Endodermal cell (in vitro differentiated cells): ENCODE results near the gene MYL10. TPM values are rescaled to one million over a fixed set of nuclear protein-coding genes. Genes with fewer than 3 reads are reported as not detected.

Experiments used
- DNase-seq: peaks from one replicate; pipeline ENCODE4 v3.0.0-alpha.2; 2017
- H3K27ac ChIP-seq: 2 replicates; pipeline ENCODE4 v1.5.1; 2013; ENCODE audit warnings: mild to moderate bottlenecking, low read depth, low read length, moderate library complexity
- H3K27me3 ChIP-seq: 2 replicates; pipeline ENCODE4 v1.6.1; 2013; ENCODE audit warnings: mild to moderate bottlenecking, low read length, moderate library complexity; ENCODE audit not compliant: insufficient read depth, control insufficient read depth, poor library complexity, severe bottlenecking
- H3K36me3 ChIP-seq: 2 replicates; pipeline ENCODE4 v1.7.0; 2013; ENCODE audit warnings: mild to moderate bottlenecking, low read length, moderate library complexity; ENCODE audit not compliant: control insufficient read depth, insufficient read depth
- H3K4me1 ChIP-seq: one replicate; pipeline ENCODE4 v1.7.0; 2013; ENCODE audit warnings: low read length; ENCODE audit not compliant: control insufficient read depth, insufficient read depth
- H3K4me3 ChIP-seq: 2 replicates; pipeline ENCODE4 v1.5.1; 2013; ENCODE audit warnings: mild to moderate bottlenecking, low read length, moderate library complexity
- H3K9ac ChIP-seq: 2 replicates; pipeline ENCODE4 v1.6.1; 2013; ENCODE audit warnings: mild to moderate bottlenecking, low read length, moderate library complexity; ENCODE audit not compliant: poor library complexity, severe bottlenecking; ENCODE audit errors: extremely low read depth
- H3K9me3 ChIP-seq: 2 replicates; pipeline ENCODE4 v1.6.1; 2013; ENCODE audit warnings: mild to moderate bottlenecking, low read length, moderate library complexity; ENCODE audit not compliant: control insufficient read depth
- H3K27ac Mint-ChIP-seq: 2 replicates; pipeline ENCODE4 v1.8.0; 2020; ENCODE audit warnings: mixed read lengths
- H3K27me3 Mint-ChIP-seq: 2 replicates; pipeline ENCODE4 v1.8.0; 2021; ENCODE audit warnings: mild to moderate bottlenecking, mixed read lengths; ENCODE audit not compliant: insufficient read depth
- H3K36me3 Mint-ChIP-seq: 2 replicates; pipeline ENCODE4 v1.8.0; 2020; ENCODE audit warnings: low read depth, mixed read lengths
- H3K4me1 Mint-ChIP-seq: 2 replicates; pipeline ENCODE4 v1.8.0; 2020; ENCODE audit warnings: mixed read lengths
- H3K4me3 Mint-ChIP-seq: 2 replicates; pipeline ENCODE4 v1.8.0; 2020; ENCODE audit warnings: mild to moderate bottlenecking, moderate library complexity, mixed read lengths
- H3K9me3 Mint-ChIP-seq: 2 replicates; pipeline ENCODE4 v1.8.0; 2020; ENCODE audit warnings: mild to moderate bottlenecking, mixed read lengths
- WGBS, 2 experiments: methylation state at CpG; one replicate each; pipeline versions ENCODE4 v1.1.5 to v1.1.7; 2013; ENCODE audit warnings: missing lambda C conversion rate in 2 of 2, mixed read lengths in 1 of 2; ENCODE audit not compliant: insufficient coverage in 1 of 2, insufficient read length in 1 of 2; 5-methylcytosine and 5-hydroxymethylcytosine counted together
- total RNA-seq, 2 donors: library from RNA; stranded (reverse); fragmentation: NEBNext Ultra II Directional in 1 of 2; extraction: Animal tissue kit (Norgen Biotek cat#: 25700) in 1 of 2; gene quantifications; 2 replicates in 1 of 2; 3 replicates in 1 of 2; pipeline ENCODE4 v1.2.1, GENCODE V29; 2021
- TF ChIP-seq, protein P1 (sequence below): fragments of 200-600 bp; sonication (generic); conservative IDR thresholded peaks from 2 replicates; pipeline ENCODE4 v1.5.0; 2021; ENCODE audit warnings: antibody characterized with exemption, mild to moderate bottlenecking

MYL10 gene
- total RNA-seq, 2 donors from 2014 or later = not detected

DNA sequence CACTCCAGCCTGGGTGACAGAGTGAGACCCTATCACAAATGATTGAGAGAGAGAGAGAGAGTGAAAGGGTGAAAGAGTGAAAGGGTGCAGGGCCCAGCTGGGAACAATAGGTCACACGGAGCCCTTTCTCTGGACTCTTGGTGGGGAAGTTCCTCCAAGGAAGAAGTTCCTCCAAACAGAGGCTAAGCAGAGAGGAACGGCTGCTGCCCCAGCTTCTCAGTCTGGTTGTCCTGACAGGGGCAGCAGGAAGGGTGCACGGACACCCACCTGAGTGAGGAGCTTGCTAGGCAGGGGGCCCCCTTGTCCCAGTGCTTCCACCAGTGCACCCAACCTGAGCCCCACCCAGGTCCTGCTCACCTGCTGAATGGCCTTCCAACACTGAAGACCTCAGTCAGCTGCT, 38.8 kb upstream of the MYL10 start:
- H3K9me3 Mint-ChIP-seq = peaks cover 10% of the 10 kb centered on the region
- 83 to 84% methylated on average over 1 to 3 of the region's 3 CpGs for WGBS, 2 experiments

DNA sequence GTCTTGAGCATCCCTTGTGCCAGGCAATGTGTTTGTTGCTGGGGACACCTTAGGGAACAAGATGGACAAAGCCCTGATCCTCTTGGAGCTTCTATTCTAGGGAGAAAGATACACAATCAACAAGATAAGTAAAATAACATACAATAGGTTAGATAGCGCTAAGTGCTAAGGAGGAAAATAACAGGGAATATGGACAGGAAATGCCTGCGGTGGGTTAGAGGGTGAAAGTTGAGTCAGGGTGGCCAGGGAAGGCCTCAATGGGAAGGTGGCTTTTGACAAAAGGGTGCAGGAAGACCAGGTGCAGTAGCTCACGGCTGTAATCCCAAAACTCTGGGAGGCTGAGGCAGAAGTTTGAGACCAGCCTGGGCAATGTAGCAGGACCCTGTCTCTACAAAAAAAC, 38.3 kb upstream of the MYL10 start:
- Histone ChIP-seq H3K4me3 (no peak overlapping the region), H3K9me3 (peaks cover 5% of the 10 kb centered on the region), H3K4me1 (peaks cover 7% of the 10 kb centered on the region), H3K27ac (no peak overlapping the region), H3K9ac (no peak overlapping the region), H3K27me3 (no peaks in the 10 kb centered on the region), H3K36me3 (no peaks in the 10 kb centered on the region)
- Mint-ChIP-seq H3K27ac (no peak overlapping the region), H3K4me3 (no peak overlapping the region), H3K36me3 (no peaks in the 10 kb centered on the region), H3K4me1 (peaks cover 19% of the 10 kb centered on the region), H3K9me3 (peaks cover 10% of the 10 kb centered on the region), H3K27me3 (peaks cover 7% of the 10 kb centered on the region)
- no peak for DNase-seq
- TF ChIP-seq, protein P1, sequence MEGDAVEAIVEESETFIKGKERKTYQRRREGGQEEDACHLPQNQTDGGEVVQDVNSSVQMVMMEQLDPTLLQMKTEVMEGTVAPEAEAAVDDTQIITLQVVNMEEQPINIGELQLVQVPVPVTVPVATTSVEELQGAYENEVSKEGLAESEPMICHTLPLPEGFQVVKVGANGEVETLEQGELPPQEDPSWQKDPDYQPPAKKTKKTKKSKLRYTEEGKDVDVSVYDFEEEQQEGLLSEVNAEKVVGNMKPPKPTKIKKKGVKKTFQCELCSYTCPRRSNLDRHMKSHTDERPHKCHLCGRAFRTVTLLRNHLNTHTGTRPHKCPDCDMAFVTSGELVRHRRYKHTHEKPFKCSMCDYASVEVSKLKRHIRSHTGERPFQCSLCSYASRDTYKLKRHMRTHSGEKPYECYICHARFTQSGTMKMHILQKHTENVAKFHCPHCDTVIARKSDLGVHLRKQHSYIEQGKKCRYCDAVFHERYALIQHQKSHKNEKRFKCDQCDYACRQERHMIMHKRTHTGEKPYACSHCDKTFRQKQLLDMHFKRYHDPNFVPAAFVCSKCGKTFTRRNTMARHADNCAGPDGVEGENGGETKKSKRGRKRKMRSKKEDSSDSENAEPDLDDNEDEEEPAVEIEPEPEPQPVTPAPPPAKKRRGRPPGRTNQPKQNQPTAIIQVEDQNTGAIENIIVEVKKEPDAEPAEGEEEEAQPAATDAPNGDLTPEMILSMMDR = no peak
- WGBS, 2 experiments = 88% methylated on average over 3 of the region's 3 CpGs

More for the DNA sequence above, 38.8 kb upstream of the MYL10 start:
- TF ChIP-seq, protein P1 = no peak
- no peaks in the 10 kb centered on the region for H3K36me3 Mint-ChIP-seq
- H3K27me3 Mint-ChIP-seq = peaks cover 6% of the 10 kb centered on the region
- Histone ChIP-seq H3K27me3 (no peaks in the 10 kb centered on the region), H3K36me3 (no peaks in the 10 kb centered on the region), H3K9me3 (peaks cover 5% of the 10 kb centered on the region), H3K27ac (no peak overlapping the region), H3K9ac (no peak overlapping the region), H3K4me1 (peaks cover 7% of the 10 kb centered on the region), H3K4me3 (no peak overlapping the region)
- H3K4me3 Mint-ChIP-seq = no peak overlapping the region
- DNase-seq = no peak
- H3K27ac Mint-ChIP-seq = no peak overlapping the region
- H3K4me1 Mint-ChIP-seq = peaks cover 19% of the 10 kb centered on the region

DNA sequence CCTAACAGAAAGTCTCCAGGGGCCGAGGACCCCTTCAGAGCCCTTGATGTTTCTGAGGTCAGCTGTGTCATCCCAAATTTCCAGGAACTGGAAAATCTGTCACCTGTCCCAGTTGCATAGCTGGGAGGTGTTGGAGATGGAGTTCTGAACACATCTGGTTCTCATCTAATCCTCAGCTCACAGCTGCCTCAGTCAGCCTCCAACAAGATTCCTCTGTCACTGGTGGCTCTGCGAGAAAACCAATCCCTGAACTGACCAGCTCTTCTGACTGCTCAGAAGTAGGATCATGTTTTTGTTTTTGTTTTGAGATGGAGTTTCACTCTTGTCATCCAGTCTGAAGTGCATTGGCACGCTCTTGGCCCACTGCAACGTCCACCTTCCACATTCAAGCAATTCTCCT, 37.6 kb upstream of the MYL10 start:
- DNase-seq = no peak
- TF ChIP-seq, protein P1 = no peak
- Histone ChIP-seq H3K4me3 (no peak overlapping the region), H3K27me3 (no peaks in the 10 kb centered on the region), H3K4me1 (peaks cover 7% of the 10 kb centered on the region), H3K9me3 (peaks cover 5% of the 10 kb centered on the region), H3K36me3 (no peaks in the 10 kb centered on the region), H3K9ac (no peak overlapping the region), H3K27ac (no peak overlapping the region)
- Mint-ChIP-seq H3K9me3 (peaks cover 10% of the 10 kb centered on the region), H3K27me3 (peaks cover 7% of the 10 kb centered on the region), H3K36me3 (no peaks in the 10 kb centered on the region), H3K4me3 (no peak overlapping the region), H3K27ac (no peak overlapping the region), H3K4me1 (peaks cover 19% of the 10 kb centered on the region)
- WGBS, 2 experiments = 93% methylated on average over 4 of the region's 4 CpGs; no CpG with 5 or more reads in 1 of the 2 experiments
